Measurements from ENCODE around the gene ASAP3. TPM values are rescaled to one million over a fixed set of nuclear protein-coding genes. Genes with fewer than 3 reads are reported as not detected.
A peak's percentile ranks its signal among the peaks of the same experiment; 100 is the strongest.

The ASAP3 gene
- total and polyA plus RNA-seq, 9 of the 15 experiments (the other 6 are each of a cell fraction or from before 2014, with no cell fraction given): 1.7 to 31.2 (median 17.4) TPM

GRCh38 chr1:23496490-23497181 lies 12.7 kb upstream of the ASAP3 start:
- FAIRE-seq (no peak), ATAC-seq (peak; percentile 46), DNase-seq (ENCODE audit: extremely low read depth in 1 of 4, low spot score in 3 of 4) (no peak)
- H3K9me3 ChIP-seq (replicated peaks; ENCODE audit: control insufficient read depth, insufficient read depth, low read depth, low read length): no peaks in the 10 kb centered on the region
- in situ Hi-C loops (cut with MboI) (loop anchor here (5.0 kb wide), 1 partner anchor 36 kb away; the partner anchor contains the start of gene E2F2), intact Hi-C loops (cut with micrococcal nuclease) (loop anchor here (1.0 to 2.0 kb wide), 2 partner anchors 43 to 140 kb away; no protein-coding TSS in a partner anchor)
- no peaks in the 10 kb centered on the region for H3K9me1 ChIP-seq (ENCODE audit: control insufficient read depth, insufficient read depth, low read length)
- ChIA-PET CTCF (ENCODE audit: low intra/inter-chr PET ratio) (interaction anchor here (0.6 to 2.8 kb wide), 7 partner anchors 11 to 254 kb away, joined by 3 to 25 read pairs (median 4); no protein-coding TSS in a partner anchor), POLR2A (interaction anchor here (0.6 to 3.3 kb wide), 17 partner anchors 9 to 248 kb away, joined by 3 to 23 read pairs (median 4); partner anchors contain the start of genes ASAP3 and RPL11)
- WGBS (ENCODE audit: insufficient coverage, low coverage, missing lambda C conversion rate): 36% methylated on average over 7 of the region's 7 CpGs
- H2AFZ ChIP-seq (ENCODE audit: low read depth, low read length): peak overlapping the region; percentile 94
- no peaks in the 10 kb centered on the region for H3K79me2 ChIP-seq (ENCODE audit: control insufficient read depth, insufficient read depth, low read length)
- no TSS peak for BruUV-seq (replicated peaks)
- no peaks in the 10 kb centered on the region for H4K20me1 ChIP-seq (replicated peaks; ENCODE audit: control insufficient read depth, insufficient read depth, low read length)
- H3K4me1 ChIP-seq (replicated peaks in 1 of 2; ENCODE audit: control insufficient read depth in 2 of 2, insufficient read depth in 2 of 2, low read length in 2 of 2): peaks cover 0 to 4% of the 10 kb centered on the region in 2 experiments; a peak in 1 of 5 replicates
- H3K4me2 ChIP-seq (ENCODE audit: insufficient read depth, low read length): no peak overlapping the region
- H3K27me3 ChIP-seq (ENCODE audit: control insufficient read depth in 2 of 2, insufficient read depth in 2 of 2, low read length in 2 of 2): no peaks in the 10 kb centered on the region
- no peaks in the 10 kb centered on the region for H3K36me3 ChIP-seq (ENCODE audit: control insufficient read depth, insufficient read depth, low read length)
- peak overlapping the region in 1 of 2 experiments; percentile 30; a peak in 1 of 4 replicates for H3K9ac ChIP-seq (ENCODE audit: insufficient read depth in 1 of 2, low read depth in 2 of 2, low read length in 2 of 2)
- no peak for TF ChIP-seq ELK1 (CRISPR knock-in tag; IDR thresholded peaks at IDR 0.05)
- TF ChIP-seq, protein P1, sequence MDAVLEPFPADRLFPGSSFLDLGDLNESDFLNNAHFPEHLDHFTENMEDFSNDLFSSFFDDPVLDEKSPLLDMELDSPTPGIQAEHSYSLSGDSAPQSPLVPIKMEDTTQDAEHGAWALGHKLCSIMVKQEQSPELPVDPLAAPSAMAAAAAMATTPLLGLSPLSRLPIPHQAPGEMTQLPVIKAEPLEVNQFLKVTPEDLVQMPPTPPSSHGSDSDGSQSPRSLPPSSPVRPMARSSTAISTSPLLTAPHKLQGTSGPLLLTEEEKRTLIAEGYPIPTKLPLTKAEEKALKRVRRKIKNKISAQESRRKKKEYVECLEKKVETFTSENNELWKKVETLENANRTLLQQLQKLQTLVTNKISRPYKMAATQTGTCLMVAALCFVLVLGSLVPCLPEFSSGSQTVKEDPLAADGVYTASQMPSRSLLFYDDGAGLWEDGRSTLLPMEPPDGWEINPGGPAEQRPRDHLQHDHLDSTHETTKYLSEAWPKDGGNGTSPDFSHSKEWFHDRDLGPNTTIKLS (IDR thresholded peaks at IDR 0.05; ENCODE audit: borderline replicate concordance, low read depth): 0 out of 2 replicates have a peak, but pooled peaks have one; percentile 21
- no peak for TF ChIP-seq NCOA1 (IDR thresholded peaks at IDR 0.05; ENCODE audit: low read depth)
- TF ChIP-seq, protein P2, sequence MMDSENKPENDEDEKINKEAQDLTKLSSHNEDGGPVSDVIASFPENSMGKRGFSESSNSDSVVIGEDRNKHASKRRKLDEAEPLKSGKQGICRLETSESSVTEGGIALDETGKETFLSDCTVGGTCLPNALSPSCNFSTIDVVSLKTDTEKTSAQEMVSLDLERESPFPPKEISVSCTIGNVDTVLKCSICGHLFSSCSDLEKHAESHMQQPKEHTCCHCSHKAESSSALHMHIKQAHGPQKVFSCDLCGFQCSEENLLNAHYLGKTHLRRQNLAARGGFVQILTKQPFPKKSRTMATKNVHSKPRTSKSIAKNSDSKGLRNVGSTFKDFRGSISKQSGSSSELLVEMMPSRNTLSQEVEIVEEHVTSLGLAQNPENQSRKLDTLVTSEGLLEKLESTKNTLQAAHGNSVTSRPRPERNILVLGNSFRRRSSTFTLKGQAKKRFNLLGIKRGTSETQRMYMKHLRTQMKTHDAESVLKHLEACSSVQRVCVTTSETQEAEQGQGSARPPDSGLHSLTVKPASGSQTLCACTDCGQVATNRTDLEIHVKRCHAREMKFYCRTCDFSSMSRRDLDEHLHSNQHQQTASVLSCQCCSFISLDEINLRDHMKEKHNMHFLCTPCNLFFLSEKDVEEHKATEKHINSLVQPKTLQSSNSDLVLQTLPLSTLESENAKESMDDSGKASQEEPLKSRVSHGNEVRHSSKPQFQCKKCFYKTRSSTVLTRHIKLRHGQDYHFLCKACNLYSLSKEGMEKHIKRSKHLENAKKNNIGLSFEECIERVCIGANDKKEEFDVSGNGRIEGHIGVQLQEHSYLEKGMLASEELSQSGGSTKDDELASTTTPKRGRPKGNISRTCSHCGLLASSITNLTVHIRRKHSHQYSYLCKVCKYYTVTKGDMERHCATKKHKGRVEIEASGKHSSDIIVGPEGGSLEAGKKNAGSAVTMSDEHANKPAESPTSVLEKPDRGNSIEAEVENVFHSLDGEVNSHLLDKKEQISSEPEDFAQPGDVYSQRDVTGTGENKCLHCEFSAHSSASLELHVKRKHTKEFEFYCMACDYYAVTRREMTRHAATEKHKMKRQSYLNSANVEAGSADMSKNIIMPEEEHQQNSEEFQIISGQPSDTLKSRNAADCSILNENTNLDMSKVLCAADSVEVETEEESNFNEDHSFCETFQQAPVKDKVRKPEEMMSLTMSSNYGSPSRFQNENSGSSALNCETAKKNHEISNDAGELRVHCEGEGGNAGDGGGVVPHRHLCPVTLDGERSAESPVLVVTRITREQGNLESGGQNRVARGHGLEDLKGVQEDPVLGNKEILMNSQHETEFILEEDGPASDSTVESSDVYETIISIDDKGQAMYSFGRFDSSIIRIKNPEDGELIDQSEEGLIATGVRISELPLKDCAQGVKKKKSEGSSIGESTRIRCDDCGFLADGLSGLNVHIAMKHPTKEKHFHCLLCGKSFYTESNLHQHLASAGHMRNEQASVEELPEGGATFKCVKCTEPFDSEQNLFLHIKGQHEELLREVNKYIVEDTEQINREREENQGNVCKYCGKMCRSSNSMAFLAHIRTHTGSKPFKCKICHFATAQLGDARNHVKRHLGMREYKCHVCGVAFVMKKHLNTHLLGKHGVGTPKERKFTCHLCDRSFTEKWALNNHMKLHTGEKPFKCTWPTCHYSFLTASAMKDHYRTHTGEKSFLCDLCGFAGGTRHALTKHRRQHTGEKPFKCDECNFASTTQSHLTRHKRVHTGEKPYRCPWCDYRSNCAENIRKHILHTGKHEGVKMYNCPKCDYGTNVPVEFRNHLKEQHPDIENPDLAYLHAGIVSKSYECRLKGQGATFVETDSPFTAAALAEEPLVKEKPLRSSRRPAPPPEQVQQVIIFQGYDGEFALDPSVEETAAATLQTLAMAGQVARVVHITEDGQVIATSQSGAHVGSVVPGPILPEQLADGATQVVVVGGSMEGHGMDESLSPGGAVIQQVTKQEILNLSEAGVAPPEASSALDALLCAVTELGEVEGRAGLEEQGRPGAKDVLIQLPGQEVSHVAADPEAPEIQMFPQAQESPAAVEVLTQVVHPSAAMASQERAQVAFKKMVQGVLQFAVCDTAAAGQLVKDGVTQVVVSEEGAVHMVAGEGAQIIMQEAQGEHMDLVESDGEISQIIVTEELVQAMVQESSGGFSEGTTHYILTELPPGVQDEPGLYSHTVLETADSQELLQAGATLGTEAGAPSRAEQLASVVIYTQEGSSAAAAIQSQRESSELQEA (IDR thresholded peaks at IDR 0.05; ENCODE audit: low read depth): no peak
- no peak for TF ChIP-seq SNAPC5 (CRISPR knock-in tag; IDR thresholded peaks at IDR 0.05)
- TF ChIP-seq RBM17 (IDR thresholded peaks at IDR 0.05; ENCODE audit: borderline replicate concordance, low read depth, low read length): no peak
- no peak overlapping the region for H3K4me3 ChIP-seq
- H3K27ac ChIP-seq (ENCODE audit: extremely low read depth, low read depth, low read length): no peak overlapping the region
